K562 (cell line): ENCODE measurements around the gene IRF2BP1. TPM values are rescaled to one million over a fixed set of nuclear protein-coding genes. Genes with fewer than 3 reads are reported as not detected.
A peak's percentile ranks its signal among the peaks of the same experiment; 100 is the strongest.

Experiments
- MYC ChIP-seq, 2 experiments: fragments of 250-450 bp in 1 of 2; sonication (Bioruptor Pico) in 1 of 2; IDR thresholded peaks; 2 replicates each; pipeline versions ENCODE4 v1.5.1 to v1.6.1; 2012 to 2021; ENCODE audit warnings: low read depth in 2 of 2, borderline replicate concordance in 1 of 2, improper control_type of control experiment in 1 of 2, low read length in 1 of 2, mild to moderate bottlenecking in 1 of 2, moderate library complexity in 1 of 2
- PRMT5 ChIP-seq: sonication (generic); formaldehyde crosslinking; IDR thresholded peaks from 2 replicates; pipeline ENCODE4 v1.5.0; 2020; ENCODE audit warnings: missing genetic modification reagents
- RBFOX2 ChIP-seq: fragments of 200-400 bp; formaldehyde crosslinking; IDR thresholded peaks from 2 replicates; pipeline ENCODE4 v1.6.1; 2017; ENCODE audit warnings: low read depth, mild to moderate bottlenecking, low read length, moderate library complexity
- polyA plus RNA-seq, 8 experiments: library from polyadenylated mRNA; depleted of rRNA in 4 of 8; stranded (reverse) in 5 of 8; unstranded in 3 of 8; fragments of >200 nt; fragmentation: Nextera tagmentation in 2 of 8; fragmentation: Illumina TruSeq in 1 of 8; extraction: Ambion mirVana in 2 of 8; extraction: Trizol in 1 of 8; gene quantifications; 2 replicates each; pipeline versions ENCODE4 v1.2.1 to v1.2.3, GENCODE V29; 2011 to 2014; ENCODE audit warnings: inconsistent platforms in 1 of 8, missing spikeins in 1 of 8
- total RNA-seq, 7 experiments: library from RNA; depleted of rRNA in 6 of 7; stranded (reverse); fragments of >200 nt in 6 of 7; fragmentation: Illumina TruSeq in 2 of 7; extraction: Trizol in 2 of 7; gene quantifications; 2 replicates each; pipeline versions ENCODE4 v1.2.1 to v1.2.3, GENCODE V29; 2011 to 2021; ENCODE audit warnings: low replicate concordance in 1 of 7
- TF ChIP-seq, protein P1 (sequence below): fragments of 450-650 bp; formaldehyde crosslinking; IDR thresholded peaks from 2 replicates; pipeline ENCODE4 v1.4.0; 2020; ENCODE audit warnings: mild to moderate bottlenecking, moderate library complexity
- TF ChIP-seq, protein P2 (sequence below), 2 experiments: IDR thresholded peaks in 1 of 2; conservative IDR thresholded peaks in 1 of 2; 2 replicates each; pipeline ENCODE4 v1.6.1; 2016; ENCODE audit warnings: low read depth in 2 of 2, mild to moderate bottlenecking in 1 of 2, missing compliant biosample characterization in 1 of 2, missing genetic modification characterization in 1 of 2, moderate library complexity in 1 of 2

The IRF2BP1 gene
- total and polyA plus RNA-seq, 9 of the 15 experiments (the other 6 are each of a cell fraction or from before 2014, with no cell fraction given), result 0.61 to 35.9 (median 3.5) TPM

DNA sequence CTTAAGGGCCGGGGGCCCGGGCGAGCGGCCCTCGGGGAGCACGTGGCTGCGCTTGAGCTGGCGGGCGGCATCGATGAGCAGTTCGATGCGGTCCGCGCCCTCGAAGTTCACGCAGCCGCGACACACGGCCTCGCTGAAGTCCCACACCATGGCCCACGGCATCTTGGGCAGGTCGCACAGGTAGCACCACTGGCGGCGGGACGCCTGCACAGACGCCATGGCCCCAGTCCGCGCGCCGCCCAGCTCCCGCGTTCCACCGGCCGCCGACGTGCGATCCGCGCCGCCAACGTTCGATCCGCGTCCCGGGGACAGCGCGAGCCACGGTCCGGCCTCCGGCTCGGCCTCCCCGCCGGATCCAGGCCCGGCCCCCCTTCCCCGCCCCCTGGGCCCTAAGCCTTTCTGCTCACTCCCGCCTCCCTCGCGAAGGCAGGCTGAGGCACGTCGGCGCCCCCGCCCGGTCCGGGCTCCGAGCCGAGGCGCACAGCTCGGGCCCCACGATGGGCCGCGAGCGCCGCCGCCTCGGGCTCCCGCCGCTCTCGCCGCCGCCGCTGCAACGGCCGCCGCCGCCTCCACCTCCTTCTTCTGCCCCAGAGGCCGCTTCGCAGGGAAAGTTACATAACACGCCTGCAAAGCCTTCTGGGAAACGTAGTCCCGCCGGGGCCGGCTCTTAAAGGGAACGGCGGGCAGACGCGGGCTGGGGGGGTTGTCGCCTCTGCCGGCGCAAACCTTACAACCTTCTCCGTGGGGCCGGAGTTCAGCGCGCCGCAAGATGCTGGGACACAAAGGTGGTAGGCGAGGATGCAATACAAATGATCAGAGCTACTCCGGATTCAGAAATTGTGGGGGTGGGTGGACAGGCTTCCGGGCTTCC, at the start of gene IRF2BP1 (continued):
- TF ChIP-seq, protein P1, sequence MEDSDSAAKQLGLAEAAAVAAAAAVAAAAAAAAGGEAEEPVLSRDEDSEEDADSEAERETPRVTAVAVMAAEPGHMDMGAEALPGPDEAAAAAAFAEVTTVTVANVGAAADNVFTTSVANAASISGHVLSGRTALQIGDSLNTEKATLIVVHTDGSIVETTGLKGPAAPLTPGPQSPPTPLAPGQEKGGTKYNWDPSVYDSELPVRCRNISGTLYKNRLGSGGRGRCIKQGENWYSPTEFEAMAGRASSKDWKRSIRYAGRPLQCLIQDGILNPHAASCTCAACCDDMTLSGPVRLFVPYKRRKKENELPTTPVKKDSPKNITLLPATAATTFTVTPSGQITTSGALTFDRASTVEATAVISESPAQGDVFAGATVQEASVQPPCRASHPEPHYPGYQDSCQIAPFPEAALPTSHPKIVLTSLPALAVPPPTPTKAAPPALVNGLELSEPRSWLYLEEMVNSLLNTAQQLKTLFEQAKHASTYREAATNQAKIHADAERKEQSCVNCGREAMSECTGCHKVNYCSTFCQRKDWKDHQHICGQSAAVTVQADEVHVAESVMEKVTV (CRISPR knock-in tag), result no peak
- TF ChIP-seq, protein P2, sequence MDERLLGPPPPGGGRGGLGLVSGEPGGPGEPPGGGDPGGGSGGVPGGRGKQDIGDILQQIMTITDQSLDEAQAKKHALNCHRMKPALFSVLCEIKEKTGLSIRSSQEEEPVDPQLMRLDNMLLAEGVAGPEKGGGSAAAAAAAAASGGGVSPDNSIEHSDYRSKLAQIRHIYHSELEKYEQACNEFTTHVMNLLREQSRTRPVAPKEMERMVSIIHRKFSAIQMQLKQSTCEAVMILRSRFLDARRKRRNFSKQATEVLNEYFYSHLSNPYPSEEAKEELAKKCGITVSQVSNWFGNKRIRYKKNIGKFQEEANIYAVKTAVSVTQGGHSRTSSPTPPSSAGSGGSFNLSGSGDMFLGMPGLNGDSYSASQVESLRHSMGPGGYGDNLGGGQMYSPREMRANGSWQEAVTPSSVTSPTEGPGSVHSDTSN (CRISPR knock-in tag; IDR thresholded peaks at IDR 0.05; ENCODE audit: low read depth), result no peak
- TF ChIP-seq, protein P2 (tag; conservative IDR thresholded peaks at IDR 0.05; ENCODE audit: low read depth), result no peak
- TF ChIP-seq PRMT5 (CRISPR knock-in tag), result no peak
- TF ChIP-seq RBFOX2, result peak; percentile 61
- 0 out of 2 replicates have a peak, but pooled peaks have one; percentile 23 for TF ChIP-seq MYC (IDR thresholded peaks at IDR 0.05; ENCODE audit: low read depth, low read length)
- no peak for TF ChIP-seq MYC (CRISPR knock-in tag; IDR thresholded peaks at IDR 0.05; ENCODE audit: borderline replicate concordance, low read depth)
- TF ChIP-seq, all 486 proteins: peak for 92
